ENCODE results near the gene POU6F2. TPM values are rescaled to one million over a fixed set of nuclear protein-coding genes. Genes with fewer than 3 reads are reported as not detected.
A peak's percentile ranks its signal among the peaks of the same experiment; 100 is the strongest.

POU6F2 gene
- polyA plus RNA-seq, 2 of the 4 experiments (the other 2 are of a cell fraction): not detected

GRCh38 chr7:39416866-39417265 lies 439.2 kb downstream of the POU6F2 start:
- POLR2A ChIA-PET: no interaction called here
- 54% methylated on average over 3 of the region's 3 CpGs for WGBS (ENCODE audit: missing lambda C conversion rate)

GRCh38 chr7:39417642-39418041 lies 439.9 kb downstream of the POU6F2 start:
- POLR2A ChIA-PET: no interaction called here
- no peaks in the 10 kb centered on the region for H3K9me3 ChIP-seq
- CTCF ChIA-PET: interaction anchor here (1.6 kb wide), 1 partner anchor 14 kb away, joined by 7 read pairs; no protein-coding TSS in a partner anchor
- H3K4me3 ChIP-seq: no peak overlapping the region
- TF ChIP-seq FOSL2 (IDR thresholded peaks at IDR 0.05) (no peak), FOSL2 (CRISPR knock-in tag; IDR thresholded peaks at IDR 0.05) (no peak), E2F6 (IDR thresholded peaks at IDR 0.05; ENCODE audit: borderline replicate concordance, low read depth) (no peak), HOXB5 (CRISPR knock-in tag; IDR thresholded peaks at IDR 0.05) (no peak), SMC3 (IDR thresholded peaks at IDR 0.05) (no peak), ZC3H11A (IDR thresholded peaks at IDR 0.05) (no peak), HMGXB4 (CRISPR knock-in tag; IDR thresholded peaks at IDR 0.05; ENCODE audit: borderline replicate concordance) (no peak), ESRRA (IDR thresholded peaks at IDR 0.05; ENCODE audit: borderline replicate concordance, low read length) (no peak)
- no peak for ATAC-seq
- WGBS (ENCODE audit: missing lambda C conversion rate): 16% methylated on average over 1 of the region's 1 CpG
- no peak for FAIRE-seq
- H3K4me2 ChIP-seq: no peak overlapping the region
- DNase-seq (ENCODE audit: low read depth in 1 of 2, low spot score in 1 of 2): peak in 1 of 2 experiments; percentile 9
- no peaks in the 10 kb centered on the region for H3K4me1 ChIP-seq
- H3K27ac ChIP-seq: no peak overlapping the region

More at GRCh38 chr7:39416866-39417265, 439.2 kb downstream of the POU6F2 start:
- Histone ChIP-seq H3K4me3 (no peak overlapping the region), H3K27ac (no peak overlapping the region), H3K4me1 (no peaks in the 10 kb centered on the region), H3K4me2 (no peak overlapping the region), H3K9me3 (no peaks in the 10 kb centered on the region)
- no peak for DNase-seq (ENCODE audit: low read depth in 1 of 2, low spot score in 1 of 2)
- no peak for ATAC-seq
- TF ChIP-seq E2F6 (IDR thresholded peaks at IDR 0.05; ENCODE audit: borderline replicate concordance, low read depth): no peak
- TF ChIP-seq MYC (IDR thresholded peaks at IDR 0.05; ENCODE audit: borderline replicate concordance, low read length): no peak
- TF ChIP-seq HMGXB4 (CRISPR knock-in tag; IDR thresholded peaks at IDR 0.05; ENCODE audit: borderline replicate concordance): no peak
- TF ChIP-seq JUN (IDR thresholded peaks at IDR 0.05): no peak
- TF ChIP-seq FOSB (CRISPR knock-in tag; IDR thresholded peaks at IDR 0.05): no peak
- no peak for TF ChIP-seq CHD4 (IDR thresholded peaks at IDR 0.05; ENCODE audit: borderline replicate concordance)
- TF ChIP-seq MAZ (IDR thresholded peaks at IDR 0.05; ENCODE audit: borderline replicate concordance, low read depth, low read length): no peak
- TF ChIP-seq POLR2AphosphoS2 (conservative IDR thresholded peaks at IDR 0.05; ENCODE audit: low read length): no peak
- TF ChIP-seq HES2 (IDR thresholded peaks at IDR 0.05): no peak
- no peak for TF ChIP-seq CBX2 (IDR thresholded peaks at IDR 0.05; ENCODE audit: borderline replicate concordance, low read depth)
- TF ChIP-seq CEBPB (IDR thresholded peaks at IDR 0.05): no peak
- CTCF ChIA-PET: no interaction called here
- FAIRE-seq: no peak

- H3K4me3 ChIP-seq: no peak overlapping the region
- WGBS (ENCODE audit: missing lambda C conversion rate): 11% methylated on average over 2 of the region's 2 CpGs
- H3K9me3 ChIP-seq: no peaks in the 10 kb centered on the region
- no peak for FAIRE-seq
- POLR2A ChIA-PET: no interaction called here
- CTCF ChIA-PET: interaction anchor here (1.3 kb wide), 1 partner anchor 160 kb away, joined by 3 read pairs; no protein-coding TSS in a partner anchor
- no peaks in the 10 kb centered on the region for H3K4me1 ChIP-seq
- no peak overlapping the region for H3K4me2 ChIP-seq
- no peak for DNase-seq (ENCODE audit: low read depth in 1 of 2, low spot score in 1 of 2)
- no peak for ATAC-seq
- H3K27ac ChIP-seq: no peak overlapping the region
- TF ChIP-seq FOSL2 (IDR thresholded peaks at IDR 0.05): no peak
- TF ChIP-seq FOSL2 (CRISPR knock-in tag; IDR thresholded peaks at IDR 0.05): no peak
- no peak for TF ChIP-seq ESRRA (IDR thresholded peaks at IDR 0.05; ENCODE audit: borderline replicate concordance, low read length)
- TF ChIP-seq FOXS1 (CRISPR knock-in tag; IDR thresholded peaks at IDR 0.05): no peak
- no peak for TF ChIP-seq HOXA7 (CRISPR knock-in tag; IDR thresholded peaks at IDR 0.05)
- no peak for TF ChIP-seq HES2 (IDR thresholded peaks at IDR 0.05)
- TF ChIP-seq ZNF302 (CRISPR knock-in tag; IDR thresholded peaks at IDR 0.05): no peak
- TF ChIP-seq CHD4 (IDR thresholded peaks at IDR 0.05; ENCODE audit: borderline replicate concordance): no peak
- TF ChIP-seq CTCF (IDR thresholded peaks at IDR 0.05): no peak
- no peak for TF ChIP-seq EHMT2 (IDR thresholded peaks at IDR 0.05; ENCODE audit: low read depth)
- TF ChIP-seq JUN (IDR thresholded peaks at IDR 0.05): no peak
- no peak for TF ChIP-seq MAFK (IDR thresholded peaks at IDR 0.05; ENCODE audit: partially characterized antibody)
- no peak for TF ChIP-seq ZC3H11A (IDR thresholded peaks at IDR 0.05)
- no peak for TF ChIP-seq HMGXB4 (CRISPR knock-in tag; IDR thresholded peaks at IDR 0.05; ENCODE audit: borderline replicate concordance)
Measured at GRCh38 chr7:39421251-39421650, 443.5 kb downstream of the POU6F2 start.
